ENCODE results near the gene OR51B5.
"Not testable (repeated sequence)": the region's sequence is repeated elsewhere in the genome, so short reads cannot be mapped to it uniquely, and the experiment has no call there.

The OR51B5 gene

GRCh38 chr11:5363679-5364078 lies 20.4 kb upstream of the OR51B5 start:
- Histone ChIP-seq H3K4me3 (ENCODE audit: low read depth, low read length) (no peak overlapping the region), H3K9ac (ENCODE audit: low read length) (no peak overlapping the region), H3K9me3 (ENCODE audit: control insufficient read depth, insufficient read depth, low read depth, low read length) (no peaks in the 10 kb centered on the region), H3K4me1 (ENCODE audit: control insufficient read depth, insufficient read depth, low read length) (peaks cover 4% of the 10 kb centered on the region), H3K27ac (ENCODE audit: low read depth, low read length) (no peak overlapping the region), H3K27me3 (ENCODE audit: control insufficient read depth, insufficient read depth, low read length) (no peaks in the 10 kb centered on the region), H3K36me3 (ENCODE audit: control insufficient read depth, insufficient read depth, low read length) (no peaks in the 10 kb centered on the region)

DNA sequence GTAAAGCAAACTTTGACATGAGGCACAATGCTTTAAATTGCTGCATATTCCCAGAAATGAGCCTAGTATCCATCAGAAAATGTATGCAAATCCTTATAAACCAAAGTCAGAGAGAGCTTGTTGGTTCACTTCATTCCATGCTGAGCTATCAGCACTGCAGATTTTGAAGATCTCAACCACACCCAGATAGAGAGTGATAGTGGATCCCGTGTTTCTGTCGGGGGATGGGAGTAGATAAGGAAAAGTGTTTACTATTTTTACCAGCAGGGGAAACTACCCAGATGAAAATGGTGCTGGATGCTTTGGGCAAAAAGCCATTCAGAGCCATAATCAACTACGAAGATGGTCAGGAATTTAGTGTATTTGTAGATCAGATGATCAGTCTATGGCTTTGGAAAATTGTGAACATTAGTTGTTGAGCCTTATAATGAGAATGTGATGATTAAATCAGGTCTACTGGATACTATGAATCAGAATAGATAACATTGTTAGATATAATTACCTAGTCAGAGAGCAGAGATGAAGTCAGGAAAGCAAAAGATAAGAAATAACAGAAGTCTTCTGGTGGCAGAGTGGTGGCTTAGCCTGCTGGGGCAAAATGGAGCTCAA lies 18.8 kb upstream of the OR51B5 start:
- Histone ChIP-seq H3K36me3 (ENCODE audit: control insufficient read depth, insufficient read depth, low read length) (no peaks in the 10 kb centered on the region), H3K27me3 (ENCODE audit: control insufficient read depth, insufficient read depth, low read length) (no peaks in the 10 kb centered on the region), H3K27ac (ENCODE audit: low read depth, low read length) (no peak overlapping the region), H3K4me3 (ENCODE audit: low read depth, low read length) (no peak overlapping the region), H3K9ac (ENCODE audit: low read length) (no peak overlapping the region), H3K9me3 (ENCODE audit: control insufficient read depth, insufficient read depth, low read depth, low read length) (no peaks in the 10 kb centered on the region), H3K4me1 (ENCODE audit: control insufficient read depth, insufficient read depth, low read length) (no peaks in the 10 kb centered on the region)

DNA sequence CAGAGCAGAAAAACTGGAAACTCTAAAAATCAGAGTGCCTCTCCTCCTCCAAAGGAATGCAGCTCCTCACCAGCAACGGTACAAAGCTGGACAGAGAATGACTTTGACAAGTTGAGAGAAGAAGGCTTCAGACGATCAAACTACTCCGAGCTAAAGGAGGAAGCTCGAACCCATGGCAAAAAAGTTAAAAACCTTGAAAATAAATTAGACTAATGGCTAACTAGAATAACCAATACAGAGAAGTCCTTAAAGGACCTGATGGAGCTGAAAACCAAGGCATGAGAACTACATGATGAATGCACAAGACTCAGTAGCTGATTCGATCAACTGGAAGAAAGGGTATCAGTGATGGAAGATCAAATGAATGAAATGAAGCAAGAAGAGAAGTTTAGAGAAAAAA lies 12.7 kb upstream of the OR51B5 start:
- not testable (repeated sequence) for H3K27ac ChIP-seq (ENCODE audit: low read depth, low read length); H3K9me3 ChIP-seq (ENCODE audit: control insufficient read depth, insufficient read depth, low read depth, low read length); H3K4me3 ChIP-seq (ENCODE audit: low read depth, low read length); H3K36me3 ChIP-seq (ENCODE audit: control insufficient read depth, insufficient read depth, low read length); H3K4me1 ChIP-seq (ENCODE audit: control insufficient read depth, insufficient read depth, low read length); H3K9ac ChIP-seq (ENCODE audit: low read length); H3K27me3 ChIP-seq (ENCODE audit: control insufficient read depth, insufficient read depth, low read length)

- Histone ChIP-seq H3K9me3 (ENCODE audit: control insufficient read depth, insufficient read depth, low read depth, low read length) (no peaks in the 10 kb centered on the region), H3K27me3 (ENCODE audit: control insufficient read depth, insufficient read depth, low read length) (no peaks in the 10 kb centered on the region), H3K9ac (ENCODE audit: low read length) (no peak within 1 kb of the TSS), H3K4me3 (ENCODE audit: low read depth, low read length) (no peak within 1 kb of the TSS), H3K4me1 (ENCODE audit: control insufficient read depth, insufficient read depth, low read length) (peaks cover 12% of the 10 kb centered on the region), H3K36me3 (ENCODE audit: control insufficient read depth, insufficient read depth, low read length) (no peaks in the 10 kb centered on the region), H3K27ac (ENCODE audit: low read depth, low read length) (no peak within 1 kb of the TSS)
Measured at GRCh38 chr11:5351208-5351607, 7.9 kb upstream of the OR51B5 start, which contains the start of gene OR51B6. TSS of gene OR51B6 (plus strand) at chr11:5351508. CDS start at chr11:5351508, 0 bp downstream.

GRCh38 chr11:5349550-5349949 lies 6.2 kb upstream of the OR51B5 start:
- H3K4me3 ChIP-seq (ENCODE audit: low read depth, low read length) = no peak overlapping the region
- no peaks in the 10 kb centered on the region for H3K27me3 ChIP-seq (ENCODE audit: control insufficient read depth, insufficient read depth, low read length)
- no peaks in the 10 kb centered on the region for H3K36me3 ChIP-seq (ENCODE audit: control insufficient read depth, insufficient read depth, low read length)
- H3K9me3 ChIP-seq (ENCODE audit: control insufficient read depth, insufficient read depth, low read depth, low read length) = no peaks in the 10 kb centered on the region
- peaks cover 12% of the 10 kb centered on the region for H3K4me1 ChIP-seq (ENCODE audit: control insufficient read depth, insufficient read depth, low read length)
- H3K9ac ChIP-seq (ENCODE audit: low read length) = no peak overlapping the region
- no peak overlapping the region for H3K27ac ChIP-seq (ENCODE audit: low read depth, low read length)

GRCh38 chr11:5348551-5349194 lies 5.3 kb upstream of the OR51B5 start:
- H3K9ac ChIP-seq (ENCODE audit: low read length) = no peak overlapping the region
- no peak overlapping the region for H3K27ac ChIP-seq (ENCODE audit: low read depth, low read length)
- H3K4me1 ChIP-seq (ENCODE audit: control insufficient read depth, insufficient read depth, low read length) = peaks cover 16% of the 10 kb centered on the region
- H3K36me3 ChIP-seq (ENCODE audit: control insufficient read depth, insufficient read depth, low read length) = no peaks in the 10 kb centered on the region
- H3K27me3 ChIP-seq (ENCODE audit: control insufficient read depth, insufficient read depth, low read length) = no peaks in the 10 kb centered on the region
- no peaks in the 10 kb centered on the region for H3K9me3 ChIP-seq (ENCODE audit: control insufficient read depth, insufficient read depth, low read depth, low read length)
- no peak overlapping the region; the same call in 1 of the 2 replicates for H3K4me3 ChIP-seq (ENCODE audit: low read depth, low read length)

DNA sequence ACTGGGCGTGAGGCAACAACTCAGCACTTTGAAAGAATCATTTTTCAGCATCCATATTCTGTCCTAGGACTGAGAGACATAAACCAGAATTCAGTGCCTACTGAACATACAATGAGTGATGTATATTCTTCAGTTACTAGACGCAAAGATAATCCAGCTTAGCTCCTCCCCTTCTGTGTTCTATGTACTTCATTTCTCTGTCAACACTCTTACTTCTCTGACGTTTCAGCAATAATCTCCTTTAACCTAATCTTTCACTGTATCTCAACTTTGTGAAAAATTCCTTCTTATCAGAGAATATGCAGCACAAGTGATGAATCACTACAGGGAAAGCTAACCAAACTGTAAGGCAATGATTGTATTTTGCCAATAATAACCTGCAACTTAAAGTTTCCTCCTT lies 2.5 kb upstream of the OR51B5 start:
- no peaks in the 10 kb centered on the region for H3K36me3 ChIP-seq (ENCODE audit: control insufficient read depth, insufficient read depth, low read length)
- H3K27me3 ChIP-seq (ENCODE audit: control insufficient read depth, insufficient read depth, low read length) = no peaks in the 10 kb centered on the region
- H3K4me1 ChIP-seq (ENCODE audit: control insufficient read depth, insufficient read depth, low read length) = peaks cover 17% of the 10 kb centered on the region
- H3K9me3 ChIP-seq (ENCODE audit: control insufficient read depth, insufficient read depth, low read depth, low read length) = no peaks in the 10 kb centered on the region
- no peak overlapping the region for H3K27ac ChIP-seq (ENCODE audit: low read depth, low read length)
- H3K9ac ChIP-seq (ENCODE audit: low read length) = no peak overlapping the region
- H3K4me3 ChIP-seq (ENCODE audit: low read depth, low read length) = no peak overlapping the region

DNA sequence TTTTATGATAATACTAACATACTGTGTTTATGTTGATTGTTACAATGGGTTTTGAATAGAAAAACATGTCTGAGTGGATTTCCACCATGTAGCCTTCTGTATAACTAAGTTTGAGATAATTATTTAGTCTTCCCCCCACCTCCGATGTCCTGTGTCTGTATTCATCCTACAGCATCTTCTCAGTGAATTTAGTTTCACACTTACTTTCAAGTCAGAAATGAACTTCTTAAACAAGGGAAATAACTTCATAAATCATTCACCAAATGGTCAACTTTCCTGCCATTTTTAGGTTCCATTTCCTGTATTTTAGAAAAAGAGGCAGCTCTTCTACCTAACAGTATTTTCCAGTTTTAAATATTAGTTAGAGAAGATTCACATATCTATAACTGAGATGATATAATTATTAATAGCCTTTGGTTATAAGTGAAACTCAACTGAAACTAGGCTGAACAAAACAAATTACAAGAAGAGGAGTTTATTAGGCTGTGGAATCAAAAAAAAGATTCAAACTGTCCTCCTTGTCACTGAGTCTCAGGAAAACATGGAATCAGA lies 3.5 kb downstream of the OR51B5 start:
- Histone ChIP-seq H3K36me3 (ENCODE audit: control insufficient read depth, insufficient read depth, low read length) (no peaks in the 10 kb centered on the region), H3K4me3 (ENCODE audit: low read depth, low read length) (no peak overlapping the region), H3K27me3 (ENCODE audit: control insufficient read depth, insufficient read depth, low read length) (no peaks in the 10 kb centered on the region), H3K4me1 (ENCODE audit: control insufficient read depth, insufficient read depth, low read length) (peaks cover 5% of the 10 kb centered on the region; the same call in 1 of the 2 replicates), H3K27ac (ENCODE audit: low read depth, low read length) (no peak overlapping the region), H3K9ac (ENCODE audit: low read length) (no peak overlapping the region), H3K9me3 (ENCODE audit: control insufficient read depth, insufficient read depth, low read depth, low read length) (no peaks in the 10 kb centered on the region)

DNA sequence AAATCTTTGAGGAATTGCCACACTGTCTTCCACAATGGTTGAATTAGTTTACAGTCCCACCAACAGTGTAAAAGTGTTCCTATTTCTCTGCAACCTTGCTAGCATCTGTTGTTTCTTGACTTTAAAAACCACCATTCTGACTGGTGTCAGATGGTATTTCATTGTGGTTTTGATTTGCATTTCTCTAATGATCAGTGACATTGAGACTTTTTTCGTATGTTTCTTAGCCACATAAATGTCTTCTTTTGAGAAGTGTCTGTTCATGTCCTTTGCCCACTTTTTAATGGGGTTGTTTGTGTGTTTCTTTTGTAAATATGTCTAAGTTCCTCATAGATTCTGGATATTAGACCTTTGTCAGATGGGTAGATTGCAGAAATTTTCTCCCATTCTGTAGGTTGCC lies 6.1 kb downstream of the OR51B5 start:
- not testable (repeated sequence) for H3K4me1 ChIP-seq (ENCODE audit: control insufficient read depth, insufficient read depth, low read length); H3K27me3 ChIP-seq (ENCODE audit: control insufficient read depth, insufficient read depth, low read length); H3K27ac ChIP-seq (ENCODE audit: low read depth, low read length); H3K9me3 ChIP-seq (ENCODE audit: control insufficient read depth, insufficient read depth, low read depth, low read length); H3K9ac ChIP-seq (ENCODE audit: low read length); H3K36me3 ChIP-seq (ENCODE audit: control insufficient read depth, insufficient read depth, low read length); H3K4me3 ChIP-seq (ENCODE audit: low read depth, low read length)

GRCh38 chr11:5336331-5336730 lies 7.0 kb downstream of the OR51B5 start:
- Histone ChIP-seq H3K4me1 (ENCODE audit: control insufficient read depth, insufficient read depth, low read length) (no peaks in the 10 kb centered on the region), H3K9me3 (ENCODE audit: control insufficient read depth, insufficient read depth, low read depth, low read length) (no peaks in the 10 kb centered on the region), H3K27me3 (ENCODE audit: control insufficient read depth, insufficient read depth, low read length) (no peaks in the 10 kb centered on the region), H3K9ac (ENCODE audit: low read length) (no peak overlapping the region), H3K27ac (ENCODE audit: low read depth, low read length) (no peak overlapping the region), H3K36me3 (ENCODE audit: control insufficient read depth, insufficient read depth, low read length) (no peaks in the 10 kb centered on the region), H3K4me3 (ENCODE audit: low read depth, low read length) (no peak overlapping the region)

DNA sequence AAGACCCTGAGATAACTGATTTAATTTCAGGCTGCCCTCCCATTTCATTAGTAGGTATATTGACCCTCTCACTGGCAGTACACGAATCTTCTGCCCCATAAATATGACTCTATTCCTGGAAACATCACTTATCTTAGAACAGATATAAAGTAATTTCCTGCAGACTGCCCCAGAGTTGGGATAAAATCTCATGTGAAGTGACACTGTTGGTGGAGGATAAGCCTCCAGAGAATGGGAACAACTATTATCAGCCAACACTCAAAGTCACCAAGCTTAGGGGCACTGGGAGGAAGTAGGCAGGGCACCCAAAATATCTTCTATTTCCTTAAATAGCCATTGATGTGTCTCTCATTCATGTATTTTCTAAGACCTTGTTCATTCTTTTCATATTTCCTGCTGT lies 8.2 kb downstream of the OR51B5 start:
- H3K4me1 ChIP-seq (ENCODE audit: control insufficient read depth, insufficient read depth, low read length) = no peaks in the 10 kb centered on the region
- no peaks in the 10 kb centered on the region for H3K27me3 ChIP-seq (ENCODE audit: control insufficient read depth, insufficient read depth, low read length)
- H3K4me3 ChIP-seq (ENCODE audit: low read depth, low read length) = no peak overlapping the region
- H3K9ac ChIP-seq (ENCODE audit: low read length) = no peak overlapping the region
- H3K9me3 ChIP-seq (ENCODE audit: control insufficient read depth, insufficient read depth, low read depth, low read length) = no peaks in the 10 kb centered on the region
- no peak overlapping the region for H3K27ac ChIP-seq (ENCODE audit: low read depth, low read length)
- H3K36me3 ChIP-seq (ENCODE audit: control insufficient read depth, insufficient read depth, low read length) = no peaks in the 10 kb centered on the region
